Endodermal cell (in vitro differentiated cells): ENCODE results near the gene MBP. TPM values are rescaled to one million over a fixed set of nuclear protein-coding genes. Genes with fewer than 3 reads are reported as not detected.

Experiments used
- DNase-seq: peaks from one replicate; pipeline ENCODE4 v3.0.0-alpha.2; 2017
- H3K27ac ChIP-seq: 2 replicates; pipeline ENCODE4 v1.5.1; 2013; ENCODE audit warnings: mild to moderate bottlenecking, low read depth, low read length, moderate library complexity
- H3K27me3 ChIP-seq: 2 replicates; pipeline ENCODE4 v1.6.1; 2013; ENCODE audit warnings: mild to moderate bottlenecking, low read length, moderate library complexity; ENCODE audit not compliant: insufficient read depth, control insufficient read depth, poor library complexity, severe bottlenecking
- H3K36me3 ChIP-seq: 2 replicates; pipeline ENCODE4 v1.7.0; 2013; ENCODE audit warnings: mild to moderate bottlenecking, low read length, moderate library complexity; ENCODE audit not compliant: control insufficient read depth, insufficient read depth
- H3K4me1 ChIP-seq: one replicate; pipeline ENCODE4 v1.7.0; 2013; ENCODE audit warnings: low read length; ENCODE audit not compliant: control insufficient read depth, insufficient read depth
- H3K4me3 ChIP-seq: 2 replicates; pipeline ENCODE4 v1.5.1; 2013; ENCODE audit warnings: mild to moderate bottlenecking, low read length, moderate library complexity
- H3K9ac ChIP-seq: 2 replicates; pipeline ENCODE4 v1.6.1; 2013; ENCODE audit warnings: mild to moderate bottlenecking, low read length, moderate library complexity; ENCODE audit not compliant: poor library complexity, severe bottlenecking; ENCODE audit errors: extremely low read depth
- H3K9me3 ChIP-seq: 2 replicates; pipeline ENCODE4 v1.6.1; 2013; ENCODE audit warnings: mild to moderate bottlenecking, low read length, moderate library complexity; ENCODE audit not compliant: control insufficient read depth
- H3K27ac Mint-ChIP-seq: 2 replicates; pipeline ENCODE4 v1.8.0; 2020; ENCODE audit warnings: mixed read lengths
- H3K27me3 Mint-ChIP-seq: 2 replicates; pipeline ENCODE4 v1.8.0; 2021; ENCODE audit warnings: mild to moderate bottlenecking, mixed read lengths; ENCODE audit not compliant: insufficient read depth
- H3K36me3 Mint-ChIP-seq: 2 replicates; pipeline ENCODE4 v1.8.0; 2020; ENCODE audit warnings: low read depth, mixed read lengths
- H3K4me1 Mint-ChIP-seq: 2 replicates; pipeline ENCODE4 v1.8.0; 2020; ENCODE audit warnings: mixed read lengths
- H3K4me3 Mint-ChIP-seq: 2 replicates; pipeline ENCODE4 v1.8.0; 2020; ENCODE audit warnings: mild to moderate bottlenecking, moderate library complexity, mixed read lengths
- H3K9me3 Mint-ChIP-seq: 2 replicates; pipeline ENCODE4 v1.8.0; 2020; ENCODE audit warnings: mild to moderate bottlenecking, mixed read lengths
- CTCF ChIP-seq: fragments of 200-600 bp; sonication (generic); conservative IDR thresholded peaks from 2 replicates; pipeline ENCODE4 v1.5.0; 2021; ENCODE audit warnings: antibody characterized with exemption, mild to moderate bottlenecking
- WGBS, 2 experiments: methylation state at CpG; one replicate each; pipeline versions ENCODE4 v1.1.5 to v1.1.7; 2013; ENCODE audit warnings: missing lambda C conversion rate in 2 of 2, mixed read lengths in 1 of 2; ENCODE audit not compliant: insufficient coverage in 1 of 2, insufficient read length in 1 of 2; 5-methylcytosine and 5-hydroxymethylcytosine counted together
- total RNA-seq, 2 donors: library from RNA; stranded (reverse); fragmentation: NEBNext Ultra II Directional in 1 of 2; extraction: Animal tissue kit (Norgen Biotek cat#: 25700) in 1 of 2; gene quantifications; 2 replicates in 1 of 2; 3 replicates in 1 of 2; pipeline ENCODE4 v1.2.1, GENCODE V29; 2021

Gene MBP
- total RNA-seq, 2 donors from 2014 or later, result 16.3 to 19.0 TPM

- no peak overlapping the region for H3K27ac ChIP-seq
- Mint-ChIP-seq H3K4me3 (no peak overlapping the region), H3K9me3 (no peaks in the 10 kb centered on the region), H3K27ac (no peak overlapping the region), H3K27me3 (peaks cover 3% of the 10 kb centered on the region), H3K4me1 (peaks cover 14% of the 10 kb centered on the region), H3K36me3 (no peaks in the 10 kb centered on the region)
- 90 to 93% methylated on average over 8 of the region's 8 CpGs for WGBS, 2 experiments
- peaks cover 3% of the 10 kb centered on the region for H3K4me1 ChIP-seq
- no peak overlapping the region for H3K9ac ChIP-seq
- no peak for TF ChIP-seq CTCF
- H3K4me3 ChIP-seq, result no peak overlapping the region
- H3K27me3 ChIP-seq, result no peaks in the 10 kb centered on the region
- no peak for DNase-seq
- H3K36me3 ChIP-seq, result no peaks in the 10 kb centered on the region
- no peaks in the 10 kb centered on the region for H3K9me3 ChIP-seq
Measured at GRCh38 chr18:76994086-76994654, 138.4 kb downstream of the MBP start.

GRCh38 chr18:76993573-76993972, 139.0 kb downstream of the MBP start:
- 94 to 97% methylated on average over 7 to 11 of the region's 11 CpGs for WGBS, 2 experiments
- no peak for TF ChIP-seq CTCF
- H3K4me1 ChIP-seq, result peaks cover 3% of the 10 kb centered on the region
- no peaks in the 10 kb centered on the region for H3K9me3 ChIP-seq
- Mint-ChIP-seq H3K27me3 (peaks cover 3% of the 10 kb centered on the region), H3K27ac (no peak overlapping the region), H3K4me3 (no peak overlapping the region), H3K9me3 (no peaks in the 10 kb centered on the region), H3K4me1 (peaks cover 14% of the 10 kb centered on the region), H3K36me3 (no peaks in the 10 kb centered on the region)
- peak; percentile 27 for DNase-seq
- no peak overlapping the region for H3K4me3 ChIP-seq
- no peaks in the 10 kb centered on the region for H3K36me3 ChIP-seq
- H3K27me3 ChIP-seq, result no peaks in the 10 kb centered on the region
- no peak overlapping the region for H3K27ac ChIP-seq
- H3K9ac ChIP-seq, result no peak overlapping the region

- Mint-ChIP-seq H3K9me3 (no peaks in the 10 kb centered on the region), H3K27ac (no peak overlapping the region), H3K36me3 (no peaks in the 10 kb centered on the region), H3K4me3 (no peak overlapping the region), H3K27me3 (peaks cover 3% of the 10 kb centered on the region), H3K4me1 (peaks cover 14% of the 10 kb centered on the region)
- Histone ChIP-seq H3K9me3 (no peaks in the 10 kb centered on the region), H3K36me3 (no peaks in the 10 kb centered on the region), H3K4me1 (peaks cover 3% of the 10 kb centered on the region), H3K4me3 (no peak overlapping the region), H3K27ac (no peak overlapping the region), H3K27me3 (no peaks in the 10 kb centered on the region), H3K9ac (no peak overlapping the region)
- no peak for TF ChIP-seq CTCF
- no peak for DNase-seq
- WGBS, 2 experiments, result 95 to 97% methylated on average over 4 to 6 of the region's 6 CpGs
Measured at GRCh38 chr18:76993085-76993382, 139.5 kb downstream of the MBP start.
